ENCODE measurements around the gene SASH3.
"Not testable (repeated sequence)": the region's sequence is repeated elsewhere in the genome, so short reads cannot be mapped to it uniquely, and the experiment has no call there.

Gene SASH3

GRCh38 chrX:129779747-129780146, at the start of gene SASH3:
Gene SASH3 (plus strand): TSS chrX:129779949. CDS start chrX:129780098, 149 bp downstream.
- peak in 5 of 14 donors; percentile 3 to 38 (median 5) for DNase-seq

- DNase-seq: no peak
These were observed 48.5 kb upstream of the SASH3 start for GRCh38 chrX:129731228-129731627.

DNA sequence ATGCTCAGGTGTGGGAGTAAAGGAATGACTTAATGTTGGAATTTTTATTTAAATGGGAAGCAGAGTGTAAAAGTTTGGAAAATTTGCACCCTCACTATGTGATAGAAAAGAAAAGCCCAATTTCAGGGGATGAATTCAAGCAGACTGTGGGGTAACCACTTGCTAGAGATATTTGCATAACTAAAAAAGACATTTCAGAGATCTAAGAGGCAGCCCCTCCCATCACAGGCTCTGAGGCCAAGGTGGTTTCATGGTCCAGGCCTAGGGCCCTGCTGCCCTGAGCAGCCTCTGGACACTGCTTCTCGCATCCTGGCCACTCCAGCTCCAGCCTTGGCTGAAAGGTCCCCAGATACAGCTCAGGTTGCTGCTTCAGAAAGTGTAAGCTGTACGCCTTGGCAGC, 46.9 kb upstream of the SASH3 start:
- DNase-seq: no peak

DNA sequence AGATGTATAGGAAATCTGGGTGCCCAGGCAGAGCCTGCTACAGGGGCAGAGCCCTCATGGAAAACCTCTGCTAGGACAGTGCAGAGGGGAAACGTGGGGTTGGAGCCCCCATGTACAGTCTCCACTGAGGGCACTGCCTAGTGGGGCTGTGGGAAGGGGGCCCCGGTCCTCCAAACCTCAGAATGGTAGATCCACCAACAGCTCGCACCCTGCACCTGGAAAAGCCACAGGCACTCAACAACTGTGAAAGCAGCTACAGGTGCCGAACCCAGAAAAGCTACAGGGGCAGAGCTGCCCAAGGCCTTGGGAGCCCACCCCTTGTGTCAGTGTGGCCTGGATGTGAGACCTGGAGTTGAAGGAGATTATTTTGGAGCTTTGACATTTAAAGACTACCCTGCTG, 46.4 kb upstream of the SASH3 start:
- no peak for DNase-seq

- DNase-seq: no peak
These were observed 43.3 kb upstream of the SASH3 start for GRCh38 chrX:129736491-129736890.

- no peak for DNase-seq
These were observed 41.8 kb upstream of the SASH3 start for GRCh38 chrX:129737916-129738315.

DNA sequence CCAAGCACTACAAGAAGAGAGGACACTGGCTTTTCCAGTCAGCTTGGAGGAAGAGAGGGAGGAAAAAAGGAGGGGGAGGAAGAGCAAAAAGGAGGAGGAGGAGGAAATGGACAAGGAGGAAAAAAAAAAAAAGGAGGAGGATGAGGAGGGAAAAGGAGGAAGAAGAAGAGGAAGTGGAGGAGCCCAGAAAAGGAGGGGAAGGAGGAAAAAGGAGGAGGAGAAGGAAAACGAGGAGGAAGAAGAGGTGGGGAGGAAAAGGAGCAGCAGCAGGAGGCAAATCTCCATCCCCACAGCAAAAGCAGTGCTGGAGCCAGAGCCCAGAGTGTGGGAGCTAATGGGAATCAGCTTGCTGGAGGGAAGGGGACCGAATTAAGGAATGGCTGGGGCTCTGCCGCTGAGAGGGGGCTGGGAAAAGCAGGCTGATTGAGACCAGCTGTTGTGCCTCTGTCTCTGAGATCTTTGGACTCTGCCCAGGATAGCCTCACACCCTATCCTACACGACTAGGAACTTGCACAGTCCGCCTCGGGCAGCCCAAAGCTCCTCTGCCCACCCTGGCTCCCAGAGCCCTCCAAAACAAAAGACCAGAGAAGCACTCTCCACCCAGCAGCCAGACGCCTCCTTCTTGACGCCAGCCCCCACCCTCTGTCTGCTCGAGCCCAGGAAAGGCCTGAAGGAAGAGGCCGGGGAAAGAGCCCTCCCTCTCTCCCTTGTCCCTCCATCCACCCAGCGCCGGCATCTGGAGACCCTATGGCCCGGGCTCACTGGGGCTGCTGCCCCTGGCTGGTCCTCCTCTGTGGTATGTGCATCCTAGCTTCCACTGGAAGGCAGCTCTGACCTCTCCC, 41.1 kb upstream of the SASH3 start, which contains the start of gene XPNPEP2:
TSS of gene XPNPEP2 (plus strand) at position 514 of the 843 bp plus-strand sequence. CDS start at position 749, 235 bp downstream.
- no peak for DNase-seq

- DNase-seq: no peak
These were observed 40.2 kb upstream of the SASH3 start for GRCh38 chrX:129739578-129739977.

DNA sequence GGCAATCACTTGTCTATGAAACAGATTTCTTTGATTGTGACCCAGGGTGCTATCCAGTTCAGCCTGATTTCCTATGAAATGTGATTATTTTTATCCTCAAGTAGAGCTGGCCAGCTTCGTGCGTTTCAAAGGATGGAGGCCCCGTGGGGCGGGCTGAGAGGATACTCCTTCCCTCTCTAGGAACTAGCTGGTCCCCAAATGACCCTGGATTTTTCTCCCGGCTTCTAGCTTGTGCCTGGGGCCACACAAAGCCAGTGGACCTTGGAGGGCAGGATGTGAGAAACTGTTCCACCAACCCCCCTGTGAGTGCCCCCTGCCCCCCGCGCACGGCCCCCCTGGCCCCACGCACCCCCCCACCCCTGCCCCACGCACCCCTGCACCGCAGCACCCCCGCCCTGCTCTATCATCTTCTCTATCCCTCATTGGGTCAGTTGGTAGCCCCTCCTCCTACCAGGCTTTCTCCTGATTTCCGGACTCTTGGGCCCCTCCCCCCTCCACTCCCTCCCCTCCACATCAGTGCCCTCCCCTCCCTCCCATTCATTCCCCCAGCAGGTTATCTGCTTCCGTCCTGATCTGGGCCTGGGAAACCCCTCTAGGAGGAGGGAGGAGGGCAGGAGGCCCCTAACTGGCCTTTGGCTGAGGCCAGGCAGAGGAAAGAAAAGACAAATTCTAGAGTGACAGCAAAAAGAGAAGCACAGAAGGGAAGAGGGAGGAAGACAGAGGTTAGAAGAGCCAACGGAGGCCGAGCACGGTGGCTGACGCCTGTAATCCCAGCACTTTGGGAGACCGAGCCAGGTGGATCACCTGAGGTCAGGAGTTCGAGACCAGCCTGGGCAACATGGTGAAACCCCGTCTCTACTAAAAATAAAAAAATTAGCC, 37.6 kb upstream of the SASH3 start:
- DNase-seq: no peak

- DNase-seq: not testable (repeated sequence)
These were observed 37.0 kb upstream of the SASH3 start for GRCh38 chrX:129742759-129743152.

DNA sequence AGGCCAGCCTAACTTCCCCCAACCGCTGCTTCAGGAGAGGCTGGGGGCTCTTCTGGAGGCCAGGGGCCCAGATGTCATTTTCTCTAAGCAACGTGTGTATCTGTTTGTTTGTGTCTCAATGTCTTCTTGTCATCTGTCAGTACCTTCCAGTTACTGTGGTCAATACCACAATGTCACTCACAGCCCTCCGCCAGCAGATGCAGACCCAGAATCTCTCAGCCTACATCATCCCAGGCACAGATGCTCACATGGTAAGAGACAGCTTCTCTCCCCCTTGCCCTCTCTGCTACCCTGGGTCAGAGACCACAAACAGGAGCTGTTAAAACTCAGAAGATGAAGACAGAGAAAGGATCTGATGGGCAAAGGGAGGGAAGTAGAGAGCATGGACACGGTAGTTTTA, 35.9 kb upstream of the SASH3 start:
- no peak for DNase-seq

DNA sequence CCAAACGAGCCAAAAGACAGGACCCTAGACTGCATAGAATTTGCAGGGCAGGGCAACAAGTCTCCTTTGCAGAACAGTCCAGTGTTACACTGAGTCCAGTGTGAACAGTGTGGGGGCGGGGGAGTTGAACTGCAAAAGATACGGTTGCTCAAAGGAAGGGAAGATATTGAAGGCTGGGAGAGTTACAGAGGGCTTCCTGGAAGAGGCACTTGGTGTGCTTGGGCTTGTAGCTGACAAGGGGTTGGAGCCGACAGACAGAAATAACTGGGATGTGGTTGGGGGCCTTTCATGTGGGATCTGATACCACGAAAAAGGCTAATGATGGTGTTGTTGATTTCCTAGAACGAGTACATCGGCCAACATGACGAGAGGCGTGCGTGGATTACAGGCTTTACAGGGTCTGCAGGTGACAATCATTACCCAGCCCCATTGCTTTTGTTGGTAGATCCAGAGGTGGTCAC, 34.9 kb upstream of the SASH3 start:
- DNase-seq: no peak

DNA sequence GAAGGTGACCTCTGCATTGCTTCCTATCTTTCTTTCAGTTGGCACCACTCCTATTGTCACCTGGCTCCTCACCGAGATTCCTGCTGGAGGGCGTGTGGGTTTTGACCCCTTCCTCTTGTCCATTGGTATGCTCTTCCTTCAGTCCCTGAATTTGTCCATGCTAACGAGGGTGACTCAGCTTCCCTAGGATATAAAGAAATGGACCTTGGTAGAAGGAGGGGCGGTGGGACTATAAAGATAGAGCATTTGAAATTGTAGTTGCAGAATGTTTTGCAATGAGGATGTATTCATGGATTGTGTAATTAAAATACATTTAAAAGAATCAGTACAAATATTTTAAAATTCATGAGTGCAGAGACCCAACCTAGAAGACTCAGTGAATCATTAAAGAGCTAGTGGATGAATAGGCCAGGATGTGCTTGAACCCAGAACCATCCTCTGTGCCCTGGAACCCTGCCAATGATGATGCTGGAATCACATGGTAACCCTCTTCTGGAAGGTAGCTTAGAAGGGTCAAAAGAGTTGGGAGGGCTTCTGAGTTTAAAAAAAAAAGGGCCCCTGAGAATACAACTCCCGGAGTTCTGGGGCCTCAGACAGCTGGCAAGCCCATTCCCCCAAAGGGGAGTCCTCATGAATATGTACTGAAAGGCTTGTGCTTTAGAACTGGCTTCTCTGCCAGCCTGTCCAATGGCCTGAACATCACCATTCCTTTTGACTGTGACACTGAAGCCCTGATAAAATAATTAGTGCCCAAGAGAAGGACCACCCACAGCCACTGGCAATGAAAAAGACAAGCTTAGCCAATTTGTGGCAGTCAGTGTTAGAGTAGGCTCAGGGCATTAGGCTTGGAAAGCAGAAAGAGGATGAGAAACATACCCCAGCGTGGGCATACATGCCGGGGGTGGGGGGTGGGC, 32.9 kb upstream of the SASH3 start:
- DNase-seq: peak in 1 of 14 donors; percentile 4

- DNase-seq: no peak
These were observed 32.2 kb upstream of the SASH3 start for GRCh38 chrX:129747533-129747932.

DNA sequence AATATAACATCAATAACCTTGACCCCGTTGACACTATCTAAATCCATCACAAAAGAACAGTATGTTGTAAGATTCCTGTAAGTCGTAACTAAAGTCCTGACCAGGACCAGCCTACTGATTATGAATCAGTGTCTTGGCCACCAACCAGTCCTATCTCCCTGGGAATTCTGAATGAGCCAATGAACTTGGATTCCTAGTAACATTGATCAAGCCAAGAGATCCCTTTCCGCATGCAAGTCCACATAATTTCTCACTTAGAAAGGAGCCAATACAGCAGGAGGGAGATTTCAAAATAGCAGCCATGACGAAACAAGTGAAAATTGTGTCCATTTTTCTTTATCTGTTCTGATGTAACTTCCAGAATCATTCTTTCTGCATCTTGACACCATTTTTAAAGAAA, 31.4 kb upstream of the SASH3 start:
- no peak for DNase-seq

DNA sequence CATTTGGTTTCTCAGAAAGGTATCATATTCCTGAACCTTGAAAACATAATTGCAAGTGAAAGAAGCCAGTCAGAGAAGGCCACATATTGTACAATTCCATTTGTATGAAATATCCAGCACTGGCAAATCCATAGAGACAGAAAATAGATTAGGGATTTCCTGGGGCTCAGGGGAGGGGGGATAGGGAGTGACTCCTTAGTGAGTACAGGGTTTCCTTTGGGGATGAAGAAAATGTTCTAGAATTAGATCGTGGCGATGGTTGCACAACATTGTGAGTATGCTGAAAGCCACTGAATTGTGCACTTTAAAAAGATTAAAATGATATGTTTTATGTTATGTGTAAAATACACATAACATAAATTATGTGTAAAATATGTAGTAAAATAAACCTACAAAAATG, 30.7 kb upstream of the SASH3 start:
- DNase-seq: no peak

DNA sequence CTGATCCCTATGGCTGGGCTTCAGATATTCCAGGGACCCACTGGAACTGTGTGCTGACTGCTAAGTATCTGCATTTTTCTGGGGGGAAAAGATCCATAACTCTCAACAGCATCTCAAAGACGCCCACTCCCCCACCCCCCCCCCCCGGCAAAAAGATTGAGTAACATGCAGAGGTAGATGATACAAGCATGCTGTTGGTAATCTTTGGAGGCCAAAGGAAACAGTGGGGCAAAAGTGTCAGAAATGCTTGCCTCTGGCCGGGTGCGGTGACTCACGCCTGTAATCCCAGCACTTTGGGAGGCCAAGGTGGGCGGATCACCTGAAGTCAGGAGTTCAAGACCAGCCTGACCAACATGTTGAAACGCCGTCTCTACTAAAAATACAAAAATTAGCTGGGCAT, 28.8 kb upstream of the SASH3 start:
- no peak for DNase-seq

- DNase-seq: no peak
These were observed 25.4 kb upstream of the SASH3 start for GRCh38 chrX:129754056-129755024.

DNA sequence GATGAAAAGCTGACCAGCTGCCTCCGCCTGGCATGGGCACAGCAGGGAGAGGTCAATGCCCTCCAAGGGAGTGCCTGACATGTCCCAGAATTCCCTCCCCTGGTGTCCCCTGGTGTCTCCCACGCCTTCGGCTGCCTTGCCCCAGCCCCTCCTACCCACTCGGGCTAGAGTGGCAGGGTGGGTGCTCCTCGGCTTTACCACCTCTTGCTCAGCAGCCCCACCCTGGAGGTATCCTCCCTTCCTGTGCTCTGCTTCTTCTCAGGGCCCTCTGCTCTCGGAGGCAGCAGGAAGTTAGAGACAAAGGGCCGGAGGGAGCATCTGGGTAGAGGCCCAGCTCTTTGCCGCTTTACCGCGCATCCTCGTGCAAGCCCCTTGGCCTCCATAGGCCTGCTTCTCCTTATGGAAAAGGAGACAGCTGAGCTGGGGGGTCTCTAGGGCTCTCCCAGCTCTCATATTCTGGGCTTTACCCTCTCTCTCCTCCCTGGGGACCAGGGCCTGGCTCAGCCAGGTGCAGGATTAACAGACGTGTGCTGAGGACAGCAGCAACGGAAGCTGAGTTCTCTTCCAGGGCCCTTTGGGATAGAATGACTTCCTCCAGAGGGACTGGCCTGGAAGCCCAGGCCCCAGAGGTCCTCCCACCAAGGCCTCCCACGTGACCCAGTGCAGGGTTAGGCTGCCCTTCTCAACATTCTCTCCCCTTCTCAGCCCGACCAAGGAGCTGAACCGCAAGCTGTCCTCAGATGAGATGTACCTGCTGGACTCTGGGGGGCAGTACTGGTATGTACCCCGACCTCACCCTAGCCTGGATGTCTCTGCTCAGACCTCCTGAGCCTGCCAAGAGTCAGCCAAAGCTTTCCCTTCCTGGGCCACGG, 23.7 kb upstream of the SASH3 start:
- no peak for DNase-seq

DNA sequence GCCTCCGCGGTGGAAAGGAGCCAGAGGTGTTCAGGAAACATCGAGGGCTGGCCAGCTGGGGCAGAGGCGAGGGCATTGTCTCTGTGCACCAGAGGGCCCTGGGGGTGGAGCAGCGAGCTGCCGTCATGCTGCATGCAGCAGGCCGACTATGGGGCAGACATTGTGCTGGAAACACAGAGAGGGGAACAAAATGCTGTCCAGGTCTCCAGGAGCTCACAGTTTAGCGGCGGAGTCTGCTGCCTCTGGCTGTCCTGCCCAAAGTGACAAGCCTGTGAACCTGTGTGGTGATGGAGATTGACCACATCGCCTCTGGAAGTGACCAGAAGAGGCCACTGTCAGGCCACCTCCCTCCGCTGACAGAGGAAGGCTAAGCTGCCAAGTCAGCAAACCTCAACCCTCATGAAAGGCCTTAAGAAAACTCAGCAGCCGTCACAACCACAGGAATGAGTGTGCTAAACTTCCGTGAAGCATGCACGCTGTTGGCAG, 20.1 kb upstream of the SASH3 start:
- DNase-seq: peak in 10 of 14 donors; percentile 32 to 85 (median 52)
